ENCODE data around the gene NHERF2. TPM values are rescaled to one million over a fixed set of nuclear protein-coding genes. Genes with fewer than 3 reads are reported as not detected.

NHERF2 gene
- total RNA-seq, 1 donor from 2014 or later, result 2.3 TPM

DNA sequence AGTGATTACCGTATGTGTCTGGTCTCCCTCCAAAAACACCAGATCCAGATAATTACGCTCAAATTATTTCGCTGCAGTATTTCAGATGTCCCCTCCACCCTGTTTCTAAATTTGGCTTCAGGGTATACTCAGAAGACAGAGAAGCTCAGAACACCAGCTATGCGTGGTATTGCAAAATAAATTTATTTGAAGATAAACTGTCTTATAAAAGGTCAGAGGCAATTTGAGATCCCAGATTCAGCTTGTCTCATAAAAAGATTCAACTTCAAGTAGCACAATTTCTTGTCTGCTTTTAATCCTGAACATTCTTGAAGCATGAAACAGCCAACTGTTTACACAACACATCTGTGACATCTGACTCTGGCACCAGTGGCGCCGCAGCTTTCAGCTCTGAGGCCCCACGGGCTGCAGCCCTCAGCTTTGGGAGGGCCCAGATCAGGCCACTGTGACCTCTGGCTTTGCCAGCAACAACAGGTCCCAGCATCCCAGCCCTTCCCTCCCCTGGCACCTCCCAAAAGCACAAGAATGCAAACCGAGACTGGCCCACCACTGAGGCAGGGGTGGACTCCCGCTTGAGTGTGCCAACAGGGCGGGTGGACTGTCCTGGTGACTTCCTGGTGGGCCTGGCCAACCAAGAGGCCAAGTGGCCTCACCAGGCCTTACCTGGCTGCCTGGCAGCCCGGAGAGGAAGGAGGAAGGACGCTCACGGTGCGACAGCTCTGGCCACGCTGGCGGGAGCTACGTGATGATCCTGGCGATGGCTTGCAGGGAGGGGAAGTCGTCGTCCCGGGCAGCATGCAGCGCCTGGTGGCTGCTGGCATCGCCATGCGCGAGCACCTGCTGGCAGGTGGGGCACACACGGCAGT is 29.0 kb upstream of the NHERF2 start:
- intact Hi-C loops (cut with micrococcal nuclease), result no loop called here
- Mint-ChIP-seq H3K27ac (peak overlapping the region; percentile 21), H3K4me3 (ENCODE audit: low read depth) (no peak overlapping the region), H3K9me3 (no peaks in the 10 kb centered on the region), H3K36me3 (ENCODE audit: low read depth) (peaks cover 32% of the 10 kb centered on the region), H3K27me3 (ENCODE audit: low read depth) (no peaks in the 10 kb centered on the region), H3K4me1 (ENCODE audit: low read depth) (peaks cover 3% of the 10 kb centered on the region)
- no peak for DNase-seq (ENCODE audit: low spot score)

DNA sequence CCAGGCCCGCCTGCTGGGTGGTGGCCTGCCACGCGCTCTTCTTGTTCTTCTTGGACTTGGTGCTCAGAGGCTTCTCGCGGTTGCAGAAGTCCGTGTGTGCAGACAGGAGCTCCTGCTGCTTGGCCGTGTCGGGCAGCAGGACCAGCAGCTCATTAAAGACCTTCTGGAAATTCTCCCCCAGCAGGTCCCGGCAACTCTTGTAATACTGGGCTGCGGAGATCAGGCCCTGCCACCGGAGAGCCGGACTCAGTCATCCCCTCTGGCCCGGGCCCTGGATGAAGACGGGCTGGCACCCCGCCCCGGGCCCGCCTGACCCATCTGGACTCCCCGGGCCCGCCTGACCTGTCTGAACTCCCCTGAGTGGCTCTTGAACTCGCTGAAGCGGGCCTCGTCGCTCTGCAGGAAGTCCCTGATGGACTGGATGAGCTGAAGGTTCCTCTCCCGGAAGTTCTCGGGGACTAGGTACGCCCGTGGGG is 28.3 kb upstream of the NHERF2 start:
- Mint-ChIP-seq H3K9me3 (no peaks in the 10 kb centered on the region), H3K36me3 (ENCODE audit: low read depth) (peaks cover 32% of the 10 kb centered on the region), H3K27me3 (ENCODE audit: low read depth) (no peaks in the 10 kb centered on the region), H3K27ac (no peak overlapping the region), H3K4me3 (ENCODE audit: low read depth) (no peak overlapping the region), H3K4me1 (ENCODE audit: low read depth) (peaks cover 3% of the 10 kb centered on the region)
- no peak for DNase-seq (ENCODE audit: low spot score)
- intact Hi-C loops (cut with micrococcal nuclease), result no loop called here

DNA sequence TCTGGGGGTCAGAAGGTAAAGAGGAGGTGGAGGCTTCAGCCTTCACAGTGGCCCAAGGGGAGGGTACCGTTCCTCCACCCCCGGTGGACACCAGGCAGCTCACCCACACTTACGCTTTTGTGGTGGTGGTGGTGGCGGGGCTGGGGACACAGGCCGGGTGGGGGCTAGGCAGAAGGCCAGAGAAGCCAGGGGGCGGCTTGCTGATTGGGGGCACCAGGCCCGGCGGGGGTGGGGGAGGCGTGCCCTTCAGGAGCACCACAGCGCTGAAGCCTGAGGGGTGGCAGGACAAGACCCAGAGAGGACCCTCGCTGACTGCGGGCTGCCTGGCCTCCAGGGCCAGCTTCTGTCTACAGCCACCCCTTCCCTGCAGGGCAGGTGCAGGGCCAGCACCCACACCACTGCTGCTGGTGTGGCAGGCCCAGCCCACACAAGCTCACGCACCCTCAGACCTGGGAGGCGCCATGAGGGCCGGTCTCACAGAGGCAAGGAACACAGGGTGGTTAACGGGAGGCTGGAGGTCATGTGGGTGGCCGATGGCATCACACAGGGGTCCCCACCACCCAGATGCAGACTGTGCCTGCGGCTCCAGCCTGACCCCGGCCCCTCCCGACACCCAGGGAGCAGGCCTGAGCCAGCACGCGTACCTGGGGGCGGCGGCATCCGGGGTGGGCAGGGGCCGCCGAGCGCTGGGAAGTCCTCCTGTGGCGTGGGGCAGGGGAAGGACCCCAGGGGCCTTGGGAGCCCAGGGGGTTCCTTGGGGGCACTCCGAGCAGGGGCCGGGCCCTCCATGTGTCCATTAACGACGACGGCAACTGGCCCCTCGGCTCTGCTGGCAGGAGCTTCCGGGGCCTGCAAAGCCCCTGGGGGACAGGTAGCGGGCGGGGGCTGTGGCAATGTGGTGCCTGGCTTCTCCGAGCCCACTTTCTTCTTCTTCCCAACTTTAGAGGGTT is 27.6 kb upstream of the NHERF2 start:
- Mint-ChIP-seq H3K36me3 (ENCODE audit: low read depth) (peaks cover 32% of the 10 kb centered on the region), H3K4me1 (ENCODE audit: low read depth) (peaks cover 3% of the 10 kb centered on the region), H3K27me3 (ENCODE audit: low read depth) (no peaks in the 10 kb centered on the region), H3K27ac (no peak overlapping the region), H3K9me3 (no peaks in the 10 kb centered on the region), H3K4me3 (ENCODE audit: low read depth) (no peak overlapping the region)
- no peak for DNase-seq (ENCODE audit: low spot score)
- intact Hi-C loops (cut with micrococcal nuclease), result no loop called here

DNA sequence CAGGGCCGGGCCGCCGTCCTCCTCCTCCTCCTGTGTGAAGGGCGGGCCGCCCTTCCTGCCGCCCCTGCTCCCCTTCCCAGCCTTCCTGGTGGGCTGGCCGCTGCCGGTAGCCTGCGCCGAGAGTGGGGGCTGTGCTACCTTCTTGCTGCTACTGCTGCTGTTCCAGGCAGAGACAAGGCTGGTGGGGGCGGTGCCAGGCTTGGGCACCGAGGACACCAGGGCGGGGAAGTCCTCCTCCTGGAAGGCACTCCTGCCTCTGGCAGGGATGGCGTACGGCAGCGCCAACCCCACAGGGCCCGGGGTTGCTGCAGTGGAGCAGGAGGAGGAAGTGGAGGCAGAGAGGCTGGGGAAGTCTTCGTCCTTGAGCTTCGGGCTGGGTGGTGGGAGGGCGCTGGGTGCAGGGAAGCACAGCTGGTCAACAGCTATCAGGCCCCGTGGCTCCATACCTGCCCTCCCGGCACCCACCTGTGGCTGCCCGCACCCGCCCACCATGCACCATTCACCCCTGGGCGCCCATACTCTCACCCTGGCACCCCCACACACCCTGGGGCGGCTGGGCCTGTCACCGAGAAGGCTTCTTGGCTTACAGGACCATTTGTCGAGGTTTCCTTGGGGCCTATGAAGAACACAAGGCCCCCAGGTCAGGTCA is 26.7 kb upstream of the NHERF2 start:
- intact Hi-C loops (cut with micrococcal nuclease), result no loop called here
- Mint-ChIP-seq H3K9me3 (no peaks in the 10 kb centered on the region), H3K4me1 (ENCODE audit: low read depth) (peaks cover 3% of the 10 kb centered on the region), H3K36me3 (ENCODE audit: low read depth) (peaks cover 32% of the 10 kb centered on the region), H3K27ac (no peak overlapping the region), H3K4me3 (ENCODE audit: low read depth) (no peak overlapping the region), H3K27me3 (ENCODE audit: low read depth) (no peaks in the 10 kb centered on the region)
- no peak for DNase-seq (ENCODE audit: low spot score)

DNA sequence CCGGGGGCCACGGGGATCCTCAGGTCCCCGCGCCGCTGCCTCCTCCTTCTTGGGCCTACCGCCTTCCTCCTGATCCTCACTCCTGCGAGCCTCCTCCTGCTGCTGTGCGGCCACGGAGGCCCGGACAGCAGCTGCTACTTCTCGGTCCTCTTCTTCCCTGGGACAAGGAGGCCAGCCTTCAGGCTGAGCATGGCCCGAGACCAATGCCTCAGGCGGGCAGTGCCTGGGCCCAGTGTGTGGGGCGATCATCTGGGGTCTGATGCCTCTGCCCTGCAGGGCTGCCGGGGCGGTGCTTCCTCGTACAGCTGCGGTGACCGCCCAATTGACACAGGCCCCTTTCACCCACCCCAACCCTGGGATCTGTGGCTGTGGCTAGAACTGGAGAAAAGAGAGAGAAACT is 25.7 kb upstream of the NHERF2 start:
- intact Hi-C loops (cut with micrococcal nuclease), result no loop called here
- DNase-seq (ENCODE audit: low spot score), result no peak
- peaks cover 3% of the 10 kb centered on the region for H3K4me1 Mint-ChIP-seq (ENCODE audit: low read depth)
- no peak overlapping the region for H3K4me3 Mint-ChIP-seq (ENCODE audit: low read depth)
- H3K27me3 Mint-ChIP-seq (ENCODE audit: low read depth), result no peaks in the 10 kb centered on the region
- no peak overlapping the region for H3K27ac Mint-ChIP-seq
- peaks cover 32% of the 10 kb centered on the region for H3K36me3 Mint-ChIP-seq (ENCODE audit: low read depth)
- no peaks in the 10 kb centered on the region for H3K9me3 Mint-ChIP-seq

DNA sequence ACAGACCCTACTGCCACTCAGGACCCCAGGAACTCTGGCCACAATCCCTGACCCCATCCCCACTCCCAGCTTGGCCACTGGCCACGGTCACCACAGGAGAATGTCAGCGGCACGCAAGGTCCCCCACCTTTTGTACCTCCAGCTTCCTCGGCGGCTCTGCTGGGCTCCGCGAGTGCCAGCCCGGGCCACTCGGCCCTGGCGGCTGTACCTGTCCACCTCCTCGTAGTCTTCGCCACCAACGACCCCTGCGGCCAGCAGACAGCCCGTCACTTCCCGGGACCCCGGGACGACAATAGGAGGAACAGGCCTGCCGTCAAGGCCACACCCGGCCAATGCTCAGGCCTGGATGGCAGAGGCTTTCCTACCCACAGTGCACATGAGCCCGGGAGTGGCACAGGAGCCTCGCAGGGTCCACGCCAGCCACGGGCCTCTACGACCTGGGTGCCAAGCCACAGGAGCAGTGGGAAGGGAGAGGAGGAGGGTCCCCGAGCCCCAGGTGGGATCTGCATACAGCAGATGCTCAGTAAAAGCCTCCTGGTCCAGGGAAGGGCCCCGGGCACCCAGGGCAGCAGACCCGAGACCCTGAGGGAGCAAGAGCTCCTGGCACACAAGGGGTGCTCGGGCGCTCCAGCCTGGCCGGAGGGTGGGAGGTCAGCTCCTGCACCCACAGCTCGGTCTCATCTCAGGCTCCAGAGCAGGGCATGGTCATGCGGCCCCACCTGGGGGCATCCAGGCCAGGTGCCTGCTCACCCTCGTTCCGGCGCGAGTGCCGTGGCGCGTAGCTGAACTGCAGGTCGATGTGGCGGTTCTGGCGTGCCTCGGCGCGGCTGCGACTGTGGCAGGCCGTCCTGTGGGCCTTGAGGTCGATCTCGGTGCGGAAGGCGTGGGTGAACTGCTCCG is 25.0 kb upstream of the NHERF2 start:
- no peak overlapping the region for H3K27ac Mint-ChIP-seq
- no peak overlapping the region for H3K4me3 Mint-ChIP-seq (ENCODE audit: low read depth)
- intact Hi-C loops (cut with micrococcal nuclease), result no loop called here
- H3K4me1 Mint-ChIP-seq (ENCODE audit: low read depth), result peaks cover 4% of the 10 kb centered on the region
- no peaks in the 10 kb centered on the region for H3K9me3 Mint-ChIP-seq
- H3K36me3 Mint-ChIP-seq (ENCODE audit: low read depth), result peaks cover 36% of the 10 kb centered on the region
- no peaks in the 10 kb centered on the region for H3K27me3 Mint-ChIP-seq (ENCODE audit: low read depth)
- DNase-seq (ENCODE audit: low spot score), result no peak

DNA sequence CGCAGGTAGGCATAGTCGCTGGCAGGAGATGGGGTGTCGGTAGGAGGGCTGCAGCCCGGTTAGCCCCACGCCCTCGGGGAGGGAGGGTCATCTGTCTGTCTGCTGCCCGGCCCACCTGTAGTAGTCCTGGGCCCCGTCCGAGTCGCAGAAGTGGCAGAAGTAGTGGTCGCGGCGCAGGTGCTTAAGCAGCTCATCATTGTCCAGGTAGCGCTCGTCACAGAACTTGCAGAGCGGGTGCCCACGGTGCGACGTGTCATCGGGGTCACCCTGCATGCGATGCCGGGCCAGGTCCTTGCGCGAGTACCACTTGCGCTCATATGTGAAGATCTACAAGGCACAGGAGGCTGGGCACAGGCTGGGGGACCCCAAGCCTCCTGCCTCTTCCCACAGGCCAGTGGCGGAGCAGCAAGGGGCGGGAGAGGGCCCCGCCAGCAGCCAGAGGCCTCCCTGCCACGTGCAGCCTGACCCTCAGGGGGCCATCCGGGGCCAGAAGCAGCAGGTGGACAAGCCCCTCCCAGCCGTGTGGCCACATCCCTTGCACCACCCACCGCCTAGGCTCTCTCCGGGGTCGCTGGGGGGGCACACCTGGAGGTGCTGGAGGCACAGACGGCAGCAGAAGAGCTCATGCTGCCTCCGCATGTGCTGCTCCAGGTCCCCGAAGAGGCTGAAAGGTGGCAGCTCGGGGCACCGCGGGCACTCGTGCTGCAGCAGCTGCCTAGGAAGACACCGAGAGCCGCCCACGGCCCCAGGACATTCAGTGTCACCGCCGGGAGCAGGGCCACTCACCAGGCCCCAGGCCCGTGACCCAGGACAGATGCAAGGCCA is 24.1 kb upstream of the NHERF2 start:
- no peak for DNase-seq (ENCODE audit: low spot score)
- Mint-ChIP-seq H3K4me3 (ENCODE audit: low read depth) (no peak overlapping the region), H3K27me3 (ENCODE audit: low read depth) (no peaks in the 10 kb centered on the region), H3K9me3 (no peaks in the 10 kb centered on the region), H3K27ac (no peak overlapping the region), H3K4me1 (ENCODE audit: low read depth) (peaks cover 9% of the 10 kb centered on the region), H3K36me3 (ENCODE audit: low read depth) (peaks cover 39% of the 10 kb centered on the region)
- intact Hi-C loops (cut with micrococcal nuclease), result no loop called here

DNA sequence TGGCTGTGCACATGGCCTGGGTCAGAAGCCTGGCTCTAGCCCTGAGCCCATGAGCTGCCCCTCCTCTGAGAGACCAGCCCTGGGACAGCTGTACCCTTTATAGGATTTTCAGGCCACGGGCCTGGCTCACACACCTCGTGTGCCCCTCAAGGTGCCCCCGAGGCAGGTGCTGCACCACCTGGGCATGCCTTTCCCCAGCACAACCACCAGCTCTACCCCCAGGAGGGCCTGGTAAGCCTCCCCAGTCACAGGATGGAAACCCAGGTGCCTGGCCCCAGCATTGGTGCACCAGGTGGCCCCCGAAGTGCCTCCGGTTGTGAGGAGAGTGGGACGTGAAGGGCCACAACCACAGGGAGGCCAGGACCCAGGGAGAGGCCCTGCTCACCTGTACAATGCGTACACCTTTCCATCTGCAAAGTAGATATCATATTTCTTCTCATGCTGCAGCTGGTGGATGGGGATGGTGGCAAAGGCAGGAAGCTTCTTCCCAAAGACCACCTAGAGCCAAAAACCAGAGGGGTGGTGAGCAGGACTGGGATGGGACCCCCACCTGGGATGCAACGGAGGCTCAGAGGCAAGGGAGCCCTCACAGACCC is 23.4 kb upstream of the NHERF2 start:
- no peak overlapping the region for H3K27ac Mint-ChIP-seq
- peaks cover 13% of the 10 kb centered on the region for H3K4me1 Mint-ChIP-seq (ENCODE audit: low read depth)
- no peak for DNase-seq (ENCODE audit: low spot score)
- H3K4me3 Mint-ChIP-seq (ENCODE audit: low read depth), result no peak overlapping the region
- intact Hi-C loops (cut with micrococcal nuclease), result no loop called here
- peaks cover 39% of the 10 kb centered on the region for H3K36me3 Mint-ChIP-seq (ENCODE audit: low read depth)
- H3K27me3 Mint-ChIP-seq (ENCODE audit: low read depth), result no peaks in the 10 kb centered on the region
- no peaks in the 10 kb centered on the region for H3K9me3 Mint-ChIP-seq

DNA sequence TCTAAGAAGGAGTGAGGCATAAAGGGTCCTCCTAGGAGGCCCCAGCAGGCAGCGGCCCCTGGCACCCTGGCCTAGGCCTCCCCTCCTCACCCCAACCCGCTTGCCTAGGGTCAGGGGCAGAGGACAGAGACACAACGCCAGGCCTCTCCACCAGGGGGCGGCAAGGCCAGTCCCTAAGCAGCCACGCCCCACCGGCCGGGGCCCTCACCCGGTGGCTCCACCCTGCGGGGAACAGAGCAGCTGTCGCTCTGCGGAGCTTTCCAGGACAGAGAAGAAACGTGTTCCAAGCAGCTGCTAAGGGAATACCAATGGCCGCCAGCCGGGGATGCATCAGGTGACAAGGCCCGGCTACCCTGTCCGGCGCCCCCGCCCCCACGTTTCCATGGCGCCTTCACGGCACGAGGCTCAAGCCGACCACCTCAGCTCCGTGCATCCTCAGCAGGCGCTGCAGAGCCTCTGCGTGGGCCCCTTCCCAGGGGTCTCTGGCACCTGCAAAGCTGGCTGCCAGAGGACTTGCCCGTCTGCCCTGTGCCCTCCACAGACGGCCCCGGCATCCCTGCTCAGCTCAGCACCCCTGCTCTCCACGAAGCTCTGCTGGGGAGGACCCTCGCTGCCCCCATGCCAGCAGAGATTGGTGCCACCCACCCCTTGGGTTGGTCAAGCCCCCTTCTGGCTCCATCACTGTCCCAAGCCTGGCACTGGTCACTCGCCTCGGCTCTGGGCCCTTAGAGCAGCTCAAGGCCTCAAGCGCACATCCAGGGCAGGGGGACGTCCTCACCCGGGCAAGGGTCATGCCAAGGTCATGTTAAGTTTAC is 22.7 kb upstream of the NHERF2 start:
- H3K9me3 Mint-ChIP-seq, result no peaks in the 10 kb centered on the region

DNA sequence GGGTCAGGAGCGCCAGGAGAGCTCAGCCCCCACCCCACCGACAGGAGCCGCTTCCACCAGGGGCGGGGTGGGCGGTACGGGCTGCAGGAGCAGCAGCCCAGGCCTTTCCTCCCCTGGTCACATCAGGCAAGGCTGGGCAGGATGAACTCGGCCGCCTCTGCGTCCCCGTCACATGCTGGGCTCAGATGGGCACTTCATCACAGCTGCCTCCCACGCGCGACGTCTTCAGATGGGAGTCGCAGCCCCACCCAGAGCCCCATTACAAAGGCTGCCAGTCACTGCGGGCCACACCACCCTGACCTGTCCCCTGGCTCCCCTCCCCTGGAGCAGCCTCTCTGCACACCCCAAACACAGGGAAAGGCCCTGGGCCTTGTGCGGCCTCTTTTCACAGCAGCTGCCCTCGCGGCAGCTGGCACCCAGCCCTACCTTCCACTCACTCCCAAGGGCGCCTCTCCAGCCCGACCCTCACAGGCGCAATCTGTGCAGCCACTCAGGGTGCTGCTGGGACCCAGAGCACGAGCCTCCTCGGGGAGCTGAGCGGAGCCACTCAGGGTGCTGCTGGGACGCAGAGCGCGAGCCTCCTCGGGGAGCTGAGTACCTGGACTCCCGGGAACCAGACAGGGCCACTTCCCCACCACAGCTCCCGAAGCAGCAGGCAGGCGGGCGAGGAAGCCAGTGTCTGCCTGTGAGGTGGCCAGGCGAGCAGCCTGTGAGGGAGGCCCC is 21.7 kb upstream of the NHERF2 start:
- DNase-seq (ENCODE audit: low spot score), result no peak
- Mint-ChIP-seq H3K4me1 (ENCODE audit: low read depth) (peaks cover 18% of the 10 kb centered on the region), H3K36me3 (ENCODE audit: low read depth) (peaks cover 44% of the 10 kb centered on the region), H3K4me3 (ENCODE audit: low read depth) (no peak overlapping the region), H3K27ac (no peak overlapping the region), H3K9me3 (no peaks in the 10 kb centered on the region), H3K27me3 (ENCODE audit: low read depth) (no peaks in the 10 kb centered on the region)
- intact Hi-C loops (cut with micrococcal nuclease), result loop anchor here (5.0 kb wide), 1 partner anchor 42 kb away; the partner anchor contains the start of genes NTHL1 and TSC2

More for the DNA sequence above, 22.7 kb upstream of the NHERF2 start:
- DNase-seq (ENCODE audit: low spot score), result peak; percentile 83
- H3K36me3 Mint-ChIP-seq (ENCODE audit: low read depth), result peaks cover 44% of the 10 kb centered on the region
- peaks cover 18% of the 10 kb centered on the region for H3K4me1 Mint-ChIP-seq (ENCODE audit: low read depth)
- intact Hi-C loops (cut with micrococcal nuclease), result no loop called here
- no peaks in the 10 kb centered on the region for H3K27me3 Mint-ChIP-seq (ENCODE audit: low read depth)
- H3K27ac Mint-ChIP-seq, result no peak overlapping the region
- H3K4me3 Mint-ChIP-seq (ENCODE audit: low read depth), result no peak overlapping the region

Data from activated T-helper 2 cell treated with anti-CD3 and anti-CD28 coated beads, Interferon-gamma antibody, Interleukin-2, Interleukin-4, amounts not matched to agents 10 μg/mL and 5 μg/mL and 100 μg/mL, durations not matched to agents 14 hours and 24 hours and 36 hours (primary cell).